Heart left ventricle (tissue), 16 donors: ENCODE data around the gene ATXN1. TPM values are rescaled to one million over a fixed set of nuclear protein-coding genes. Genes with fewer than 3 reads are reported as not detected.

ENCODE experiments used
- ATAC-seq, 4 donors: fragments of 200-7000 bp; cut with Tn5 transposase; one replicate each; pipeline ENCODE4 v1.9.1; 2020 to 2022; ENCODE audit warnings: moderate library complexity in 4 of 4, mild to moderate bottlenecking in 3 of 4, moderate number of reproducible peaks in 1 of 4
- DNase-seq, 5 donors: peaks; one replicate each; pipeline ENCODE4 v3.0.0-alpha.2; 2020
- H3K27ac ChIP-seq, 12 donors: fragments of 200-600 bp; sonication (generic) in 4 of 12; one replicate each; pipeline versions ENCODE4 v1.5.0 to v1.8.0; 2016 to 2022; ENCODE audit warnings: mild to moderate bottlenecking in 2 of 12
- H3K27me3 ChIP-seq, 9 donors: fragments of 200-600 bp; sonication (generic) in 2 of 9; one replicate each; pipeline versions ENCODE4 v1.5.1 to v1.8.0; 2016 to 2022; ENCODE audit warnings: mild to moderate bottlenecking in 3 of 9
- H3K36me3 ChIP-seq, 9 donors: fragments of 200-600 bp; sonication (generic) in 2 of 9; one replicate each; pipeline versions ENCODE4 v1.5.0 to v1.8.0; 2018 to 2022; ENCODE audit warnings: mild to moderate bottlenecking in 2 of 9
- H3K4me1 ChIP-seq, 12 donors: fragments of 200-600 bp; sonication (generic) in 4 of 12; one replicate each; pipeline versions ENCODE4 v1.5.0 to v1.8.0; 2016 to 2022; ENCODE audit warnings: mild to moderate bottlenecking in 3 of 12
- H3K4me3 ChIP-seq, 12 donors: fragments of 200-600 bp; sonication (generic) in 4 of 12; one replicate each; pipeline versions ENCODE4 v1.5.0 to v1.8.0; 2017 to 2022; ENCODE audit warnings: mild to moderate bottlenecking in 9 of 12, moderate library complexity in 4 of 12
- H3K9me3 ChIP-seq, 12 donors: fragments of 200-600 bp; sonication (generic) in 4 of 12; one replicate each; pipeline versions ENCODE4 v1.5.0 to v1.8.0; 2016 to 2022; ENCODE audit warnings: mild to moderate bottlenecking in 1 of 12
- CTCF ChIP-seq, 12 donors: fragments of 200-600 bp; sonication (generic) in 4 of 12; IDR thresholded peaks; one replicate each; pipeline versions ENCODE4 v1.5.0 to v1.8.0; 2018 to 2022; ENCODE audit warnings: antibody characterized with exemption in 12 of 12, mild to moderate bottlenecking in 5 of 12
- POLR2A ChIP-seq, 2 donors: fragments of 450-650 bp; IDR thresholded peaks; one replicate each; pipeline ENCODE4 v1.6.1; 2017; ENCODE audit warnings: antibody characterized with exemption in 2 of 2, mild to moderate bottlenecking in 2 of 2, moderate library complexity in 2 of 2
- WGBS, 4 donors: extraction: QIAGEN DNeasy Blood & Tissue Kit in 2 of 4; methylation state at CpG; one replicate each; pipeline versions ENCODE4 v1.1.5 to v1.1.7; 2013 to 2018; 5-methylcytosine and 5-hydroxymethylcytosine counted together
- intact Hi-C, 10 donors: fragments of 100-400 bp; cut with DNase I; formaldehyde crosslinking; loops; one replicate each; pipeline versions ENCODE4 v1.11.1 to v1.14.2; 2022
- polyA plus RNA-seq, 2 donors: library from polyadenylated mRNA; stranded (reverse); fragments of 200-250 nt; gene quantifications; one replicate each; pipeline ENCODE4 v1.2.3, GENCODE V29; 2013
- total RNA-seq, 9 donors: library from RNA; depleted of rRNA in 2 of 9; stranded (reverse); fragments of >200 nt in 2 of 9; fragmentation: NEBNext Ultra II Directional in 3 of 9; extraction: Animal tissue kit (Norgen Biotek cat#: 25700) in 3 of 9; gene quantifications; one replicate each; pipeline versions ENCODE4 v1.1.0 to v1.2.4, GENCODE V29; 2016 to 2023
- donor health status: ischemic (EF 13 %, LVEDD 7.1; RV severe dilation, severe dysfunction).
- donor health status: healthy with polysubstance abuse.
- donor health status: DM: no; HTN: yes; CAD: no.
- donor health status: DM: no; HTN: no; CAD: no.
- donor health status: ischemic (EF 25% LVEDD 6.9; RV normal size, moderate dysfunction).
- donor health status: ischemic (EF 25% LVEDD 5.7; RV mildly dilated, moderate dysfunction).
- donor health status: healthy.
- donor health status: DM: yes; HTN: yes; CAD: no.
- donor health status: ischemic (EF 35%, LVEDD 5.7; RV mildly dilated, moderate dysfunction).
- donor health status: nonischemic (EF 11% LVEDD 7.7; RV severe dilation, severe dysfunction).
- donor health status: DM: yes; HTN: yes; CAD: no.
- donor health status: PGD.
- donor health status: ischemic (EF 29% LVEDD 5.4; RV normal size, mild dysfunction).
- donor health status: nonischemic (EF 23%, LVEDD 6.1; RV moderate dilation, normal function).

ATXN1 gene
- total and polyA plus RNA-seq, 11 donors = 8.7 to 51.8 (median 36.0) TPM

GRCh38 chr6:16564436-16564835 is 196.8 kb downstream of the ATXN1 start:
- intact Hi-C loops = no loop called here
- H3K27ac ChIP-seq = no peak overlapping the region
- H3K4me3 ChIP-seq = no peak overlapping the region
- no peaks in the 10 kb centered on the region for H3K27me3 ChIP-seq
- ATAC-seq (peak in 2 of 4 donors; percentile 46 to 47), DNase-seq (no peak)
- H3K9me3 ChIP-seq = no peaks in the 10 kb centered on the region
- H3K36me3 ChIP-seq = no peaks in the 10 kb centered on the region
- peaks cover 0 to 25% (median 10%) of the 10 kb centered on the region in 12 donors for H3K4me1 ChIP-seq
- TF ChIP-seq CTCF (IDR thresholded peaks at IDR 0.05) = no peak
- TF ChIP-seq POLR2A (IDR thresholded peaks at IDR 0.05) = no peak
- WGBS, 4 donors = 27 to 42% (median 36%) methylated on average over 2 of the region's 2 CpGs

- Histone ChIP-seq H3K4me1 (peaks cover 0 to 32% (median 17%) of the 10 kb centered on the region in 12 donors), H3K9me3 (no peaks in the 10 kb centered on the region), H3K27me3 (no peaks in the 10 kb centered on the region), H3K4me3 (no peak overlapping the region), H3K27ac (no peak overlapping the region), H3K36me3 (no peaks in the 10 kb centered on the region)
- no peak for DNase-seq
- intact Hi-C loops = no loop called here
- WGBS, 4 donors = 94 to 97% (median 95%) methylated on average over 10 of the region's 10 CpGs
- TF ChIP-seq POLR2A (IDR thresholded peaks at IDR 0.05) (no peak), CTCF (IDR thresholded peaks at IDR 0.05) (no peak)
- no peak for ATAC-seq
Observed at GRCh38 chr6:16563628-16564240, 197.5 kb downstream of the ATXN1 start.

DNA sequence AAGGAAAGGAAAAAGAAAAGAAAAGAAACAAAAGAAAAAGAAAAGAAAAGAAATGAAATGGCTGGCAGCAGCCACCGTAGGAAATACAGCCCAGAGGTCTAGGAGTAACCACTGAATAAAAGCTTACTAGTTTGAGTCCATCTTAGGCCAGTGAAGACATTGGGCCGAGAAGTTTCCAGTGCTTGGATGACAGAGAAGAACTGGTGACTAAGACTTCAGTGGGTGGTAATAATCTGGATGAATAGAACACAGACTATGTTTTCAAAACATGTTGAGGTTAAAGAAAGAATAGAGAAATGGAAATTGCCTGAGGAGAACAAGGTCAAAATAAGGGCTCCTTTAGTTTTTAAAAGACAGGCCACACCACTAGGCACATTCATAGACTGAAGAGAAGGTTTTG is 198.8 kb downstream of the ATXN1 start:
- TF ChIP-seq POLR2A (IDR thresholded peaks at IDR 0.05) = no peak
- no peak for TF ChIP-seq CTCF (IDR thresholded peaks at IDR 0.05)
- Histone ChIP-seq H3K27ac (no peak overlapping the region), H3K9me3 (no peaks in the 10 kb centered on the region), H3K27me3 (no peaks in the 10 kb centered on the region), H3K36me3 (no peaks in the 10 kb centered on the region), H3K4me1 (peaks cover 0 to 33% (median 15%) of the 10 kb centered on the region in 12 donors), H3K4me3 (no peak overlapping the region)
- no peak for DNase-seq
- intact Hi-C loops = no loop called here
- WGBS, 4 donors = 66 to 90% (median 81%) methylated on average over 2 of the region's 2 CpGs
- peak in 1 of 4 donors; percentile 37 for ATAC-seq

GRCh38 chr6:16559071-16559470 is 202.2 kb downstream of the ATXN1 start:
- H3K36me3 ChIP-seq = no peaks in the 10 kb centered on the region
- no peaks in the 10 kb centered on the region for H3K9me3 ChIP-seq
- no peaks in the 10 kb centered on the region for H3K27me3 ChIP-seq
- intact Hi-C loops = no loop called here
- TF ChIP-seq CTCF (IDR thresholded peaks at IDR 0.05) (no peak), POLR2A (IDR thresholded peaks at IDR 0.05) (no peak)
- H3K4me3 ChIP-seq = peak overlapping the region in 2 of 12 donors; percentile 6 to 7
- no peak for DNase-seq
- H3K27ac ChIP-seq = peak overlapping the region in 6 of 12 donors; percentile 7 to 56 (median 22)
- peaks cover 0 to 23% (median 13%) of the 10 kb centered on the region in 12 donors for H3K4me1 ChIP-seq
- 15 to 33% (median 16%) methylated on average over 4 of the region's 4 CpGs for WGBS, 4 donors
- peak in 2 of 4 donors; percentile 63 to 70 for ATAC-seq
